IMR-90 (cell line): ENCODE measurements around the gene SEMA4B.

Experiments used
- BHLHE40 ChIP-seq: fragments of 150-350 bp; IDR thresholded peaks from 2 replicates; pipeline ENCODE4 v1.6.1; 2016; ENCODE audit warnings: mild to moderate bottlenecking, low read depth, low read length
- CEBPB ChIP-seq: IDR thresholded peaks from 2 replicates; pipeline ENCODE4 v1.6.1; 2012; ENCODE audit warnings: low read depth, low read length, improper control_type of control experiment
- CHD1 ChIP-seq: IDR thresholded peaks from 2 replicates; pipeline ENCODE4 v1.6.1; 2012; ENCODE audit warnings: low read depth, low read length, improper control_type of control experiment
- CTCF ChIP-seq: conservative IDR thresholded peaks from 2 replicates; pipeline ENCODE4 v1.5.1; 2012; ENCODE audit warnings: mild to moderate bottlenecking, low read depth, low read length, improper control_type of control experiment
- MAFK ChIP-seq: IDR thresholded peaks from 2 replicates; pipeline ENCODE4 v1.6.1; 2012; ENCODE audit warnings: low read depth, low read length, improper control_type of control experiment
- MXI1 ChIP-seq: IDR thresholded peaks from 2 replicates; pipeline ENCODE4 v1.6.1; 2012; ENCODE audit warnings: low read depth, mild to moderate bottlenecking, low read length, moderate library complexity, borderline replicate concordance
- USF2 ChIP-seq: fragments of 150-350 bp; IDR thresholded peaks from 2 replicates; pipeline ENCODE4 v1.6.1; 2017; ENCODE audit warnings: mild to moderate bottlenecking, antibody characterized with exemption, low read length, low read depth

- TF ChIP-seq CTCF (no peak), USF2 (no peak), MAFK (no peak), BHLHE40 (no peak), CHD1 (no peak), CEBPB (no peak), MXI1 (no peak)
Observed at GRCh38 chr15:90154246-90154645, 46.9 kb upstream of the SEMA4B start.
